Gastrocnemius medialis (tissue), 4 donors: Measurements from ENCODE around the gene ABR. TPM values are rescaled to one million over a fixed set of nuclear protein-coding genes. Genes with fewer than 3 reads are reported as not detected.

Experiments used
- ATAC-seq, 2 donors: fragments of 150-250 bp; one replicate each; pipeline ENCODE4 v1.9.1; 2016
- DNase-seq, 2 donors: peaks; one replicate each; pipeline ENCODE4 v3.0.0-alpha.2; 2019
- H3K27ac ChIP-seq, 4 donors: fragments of 200-600 bp; sonication (generic); 1 replicate in 1 of 4; 2 replicates in 3 of 4; pipeline ENCODE4 v1.5.1; 2016 to 2018; ENCODE audit warnings: mild to moderate bottlenecking in 2 of 4, moderate library complexity in 1 of 4
- H3K27me3 ChIP-seq, 3 donors: fragments of 200-600 bp; sonication (generic) in 2 of 3; 1 replicate in 1 of 3; 2 replicates in 2 of 3; pipeline versions ENCODE4 v1.5.1 to v1.6.0; 2016 to 2019; ENCODE audit warnings: mild to moderate bottlenecking in 1 of 3, moderate library complexity in 1 of 3
- H3K36me3 ChIP-seq, 2 donors: fragments of 200-600 bp; sonication (generic) in 1 of 2; one replicate each; pipeline ENCODE4 v1.5.1; 2017 to 2018
- H3K4me1 ChIP-seq, 2 donors: fragments of 200-600 bp; sonication (generic) in 1 of 2; one replicate each; pipeline ENCODE4 v1.5.1; 2016 to 2017; ENCODE audit warnings: mild to moderate bottlenecking in 2 of 2
- H3K4me3 ChIP-seq, 4 donors: fragments of 200-600 bp; sonication (generic) in 3 of 4; 1 replicate in 1 of 4; 2 replicates in 3 of 4; pipeline ENCODE4 v1.5.1; 2016 to 2019; ENCODE audit warnings: mild to moderate bottlenecking in 2 of 4
- H3K9me3 ChIP-seq, 3 donors: fragments of 200-600 bp; sonication (generic) in 2 of 3; 1 replicate in 1 of 3; 2 replicates in 2 of 3; pipeline ENCODE4 v1.5.1; 2016 to 2019
- CTCF ChIP-seq, 5 experiments: fragments of 450-650 bp in 3 of 5; fragments of 200-600 bp in 2 of 5; sonication (generic) in 2 of 5; IDR thresholded peaks in 4 of 5; conservative IDR thresholded peaks in 1 of 5; 1 replicate in 4 of 5; 2 replicates in 1 of 5; pipeline ENCODE4 v1.5.1; 2016 to 2019; ENCODE audit warnings: antibody characterized with exemption in 5 of 5, mild to moderate bottlenecking in 3 of 5, moderate library complexity in 3 of 5
- POLR2A ChIP-seq, 2 donors: fragments of 450-650 bp; IDR thresholded peaks; one replicate each; pipeline ENCODE4 v1.6.1; 2017; ENCODE audit warnings: antibody characterized with exemption in 2 of 2, mild to moderate bottlenecking in 2 of 2, moderate library complexity in 2 of 2
- in situ Hi-C, 4 donors: fragments of 200-750 bp; cut with MboI; loops; one replicate each; pipeline versions ENCODE4 v1.15.0 to v1.8.0; 2017; ENCODE audit warnings: low sequenced_read_pairs in 4 of 4
- intact Hi-C: fragments of 100-400 bp; cut with DNase I; formaldehyde crosslinking; loops from one replicate; pipeline ENCODE4 v1.15.1; 2023; ENCODE audit warnings: low total_unique reads
- total RNA-seq, 4 donors: library from RNA; depleted of rRNA; stranded (reverse); fragments of >200 nt; gene quantifications; one replicate each; pipeline versions ENCODE4 v1.1.0 to v1.2.3, GENCODE V29; 2016

The ABR gene
- total RNA-seq, 4 donors from 2014 or later, result 9.7 to 15.4 (median 12.8) TPM

GRCh38 chr17:1110541-1110861 is 69.3 kb downstream of the ABR start:
- peaks cover 35 to 58% of the 10 kb centered on the region in 2 donors for H3K4me1 ChIP-seq

GRCh38 chr17:1109606-1110540 is 69.9 kb downstream of the ABR start:
- no peaks in the 10 kb centered on the region for H3K9me3 ChIP-seq
- H3K36me3 ChIP-seq, result no peaks in the 10 kb centered on the region
- peaks cover 32 to 61% of the 10 kb centered on the region in 2 donors for H3K4me1 ChIP-seq
- ATAC-seq (peak; percentile 20 to 30), DNase-seq (no peak)
- intact Hi-C loops, result no loop called here
- peak overlapping the region; percentile 64 to 73 (median 68) for H3K4me3 ChIP-seq
- in situ Hi-C loops, result no loop called here
- H3K27ac ChIP-seq, result peak overlapping the region; percentile 71 to 88 (median 78)
- TF ChIP-seq POLR2A (IDR thresholded peaks at IDR 0.05) (no peak), CTCF (IDR thresholded peaks at IDR 0.05 in 4 of 5, conservative IDR thresholded peaks at IDR 0.05 in 1 of 5) (no peak)
- no peaks in the 10 kb centered on the region for H3K27me3 ChIP-seq

More at GRCh38 chr17:1110541-1110861, 69.3 kb downstream of the ABR start:
- intact Hi-C loops (no loop called here), in situ Hi-C loops (no loop called here)
- Histone ChIP-seq H3K4me3 (no peak overlapping the region), H3K36me3 (no peaks in the 10 kb centered on the region), H3K9me3 (no peaks in the 10 kb centered on the region), H3K27me3 (no peaks in the 10 kb centered on the region), H3K27ac (peak overlapping the region; percentile 66 to 79 (median 74))
- ATAC-seq (no peak), DNase-seq (no peak)
- TF ChIP-seq POLR2A (IDR thresholded peaks at IDR 0.05), result no peak
- TF ChIP-seq CTCF (IDR thresholded peaks at IDR 0.05 in 4 of 5, conservative IDR thresholded peaks at IDR 0.05 in 1 of 5), result no peak

GRCh38 chr17:1108765-1109605 is 70.8 kb downstream of the ABR start:
- no peaks in the 10 kb centered on the region for H3K9me3 ChIP-seq
- DNase-seq, result peak in 1 of 2 donors; percentile 18
- ATAC-seq, result peak; percentile 40 to 54
- in situ Hi-C loops, result no loop called here
- no peaks in the 10 kb centered on the region for H3K27me3 ChIP-seq
- no peaks in the 10 kb centered on the region for H3K36me3 ChIP-seq
- H3K27ac ChIP-seq, result peak overlapping the region; percentile 71 to 88 (median 78)
- TF ChIP-seq POLR2A (IDR thresholded peaks at IDR 0.05) (peak; percentile 22 to 26), CTCF (IDR thresholded peaks at IDR 0.05 in 4 of 5, conservative IDR thresholded peaks at IDR 0.05 in 1 of 5) (no peak)
- H3K4me3 ChIP-seq, result peak overlapping the region; percentile 64 to 73 (median 68)
- intact Hi-C loops, result no loop called here
- H3K4me1 ChIP-seq, result peaks cover 39 to 70% of the 10 kb centered on the region in 2 donors

- H3K4me3 ChIP-seq, result peak overlapping the region; percentile 64 to 73 (median 68)
- intact Hi-C loops, result no loop called here
- H3K9me3 ChIP-seq, result no peaks in the 10 kb centered on the region
- H3K4me1 ChIP-seq, result peaks cover 45 to 76% of the 10 kb centered on the region in 2 donors
- ATAC-seq (no peak), DNase-seq (no peak)
- H3K27me3 ChIP-seq, result no peaks in the 10 kb centered on the region
- H3K27ac ChIP-seq, result peak overlapping the region; percentile 71 to 88 (median 78)
- TF ChIP-seq CTCF (IDR thresholded peaks at IDR 0.05 in 4 of 5, conservative IDR thresholded peaks at IDR 0.05 in 1 of 5) (no peak), POLR2A (IDR thresholded peaks at IDR 0.05) (peak in 1 of 2 donors; percentile 37)
- H3K36me3 ChIP-seq, result no peaks in the 10 kb centered on the region
- in situ Hi-C loops, result no loop called here
Observed at GRCh38 chr17:1108478-1108764, 71.4 kb downstream of the ABR start.
